ENCODE measurements around the gene YIPF7. TPM values are rescaled to one million over a fixed set of nuclear protein-coding genes. Genes with fewer than 3 reads are reported as not detected.
A peak's percentile ranks its signal among the peaks of the same experiment; 100 is the strongest.

Gene YIPF7
- total and polyA plus RNA-seq, 10 of the 15 experiments (the other 5 are each of a cell fraction or from before 2014, with no cell fraction given): 0.39 TPM; not detected in 9

GRCh38 chr4:44678094-44679041, 26.9 kb upstream of the YIPF7 start, which contains the start of gene GUF1 (continued):
- TF ChIP-seq ZBTB11 (CRISPR knock-in tag; IDR thresholded peaks at IDR 0.05) (0 out of 2 replicates have a peak, but pooled peaks have one; percentile 42), CREM (IDR thresholded peaks at IDR 0.05; ENCODE audit: low read depth) (peak; percentile 99), YBX1 (IDR thresholded peaks at IDR 0.05) (no peak), PAX5 (IDR thresholded peaks at IDR 0.05; ENCODE audit: borderline replicate concordance, low read depth, low read length) (no peak), MYC (IDR thresholded peaks at IDR 0.05; ENCODE audit: insufficient read depth, insufficient read length, insufficient replicate concordance, low read length, severe bottlenecking) (no peak), IKZF2 (IDR thresholded peaks at IDR 0.05) (0 out of 4 replicates have a peak, but pooled peaks have one; percentile 23 to 31), GATAD2B (conservative IDR thresholded peaks at IDR 0.05; ENCODE audit: low read depth) (0 out of 2 replicates have a peak, but pooled peaks have one; percentile 41), HDAC6 (IDR thresholded peaks at IDR 0.05; ENCODE audit: unreplicated experiment) (peak; percentile 31), PKNOX1 (IDR thresholded peaks at IDR 0.05) (peak; percentile 68), BHLHE40 (IDR thresholded peaks at IDR 0.05; ENCODE audit: borderline replicate concordance in 1 of 2, low read depth in 2 of 2, low read length in 1 of 2) (peak; percentile 96 to 98), POLR2AphosphoS5 (IDR thresholded peaks at IDR 0.05; ENCODE audit: low read length) (peak; percentile 97), CBX5 (IDR thresholded peaks at IDR 0.05; ENCODE audit: low read depth) (no peak; the same call in 1 of the 2 replicates), TAF1 (IDR thresholded peaks at IDR 0.05; ENCODE audit: borderline replicate concordance, low read depth, low read length) (peak; percentile 88), POLR2AphosphoS2 (IDR thresholded peaks at IDR 0.05; ENCODE audit: low read depth, low read length) (peak; percentile 93), IRF4 (IDR thresholded peaks at IDR 0.05; ENCODE audit: low read depth, low read length) (peak; percentile 6; the same call in 1 of the 2 replicates), BCLAF1 (IDR thresholded peaks at IDR 0.05) (no peak), ESRRA (IDR thresholded peaks at IDR 0.05; ENCODE audit: low read length) (no peak), HDAC2 (IDR thresholded peaks at IDR 0.05) (no peak), ZSCAN29 (IDR thresholded peaks at IDR 0.05) (no peak), PML (IDR thresholded peaks at IDR 0.05; ENCODE audit: low read length) (peak; percentile 97)
